Measurements from ENCODE around the gene TNRC6B. TPM values are rescaled to one million over a fixed set of nuclear protein-coding genes. Genes with fewer than 3 reads are reported as not detected.
A peak's percentile ranks its signal among the peaks of the same experiment; 100 is the strongest.

Gene TNRC6B
- total and polyA plus RNA-seq, 4 donors = 6.2 to 70.4 (median 26.5) TPM

DNA sequence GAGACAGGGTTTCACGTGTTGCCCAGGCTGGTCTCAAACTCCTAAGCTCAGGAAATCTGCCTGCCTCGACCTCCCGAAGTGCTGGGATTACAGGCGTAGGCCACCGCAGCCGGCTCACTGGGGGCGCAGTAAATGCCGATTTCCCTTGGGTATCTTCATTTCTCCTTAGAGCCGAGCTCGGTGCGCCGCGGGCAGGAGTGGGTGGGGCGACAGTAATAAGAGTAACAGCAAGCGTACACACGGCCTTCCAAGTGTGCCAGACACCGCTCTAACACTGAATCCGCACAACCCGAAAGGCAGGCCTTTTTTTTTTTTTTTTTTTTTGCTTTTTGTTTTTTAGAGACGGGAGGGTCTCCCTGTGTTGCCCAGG is 168.1 kb downstream of the TNRC6B start:
- H3K4me3 ChIP-seq = peak overlapping the region; percentile 90
- DNase-seq (peak in 1 of 3 donors; percentile 42), ATAC-seq (ENCODE audit: insufficient read depth, low FRiP score) (no peak)
- peak overlapping the region; percentile 55 to 61 for H3K9ac ChIP-seq (ENCODE audit: insufficient read depth in 1 of 2, low read length in 2 of 2)
- H3K4me1 ChIP-seq (ENCODE audit: control insufficient read depth in 5 of 5, insufficient read depth in 5 of 5, low read length in 5 of 5) = peaks cover 5 to 17% (median 9%) of the 10 kb centered on the region in 5 donors
- peaks cover 0 to 9% (median 6%) of the 10 kb centered on the region in 4 donors for H3K36me3 ChIP-seq (ENCODE audit: control insufficient read depth in 4 of 4, insufficient read depth in 4 of 4, low read length in 4 of 4)
- TF ChIP-seq CTCF (IDR thresholded peaks at IDR 0.05; ENCODE audit: control extremely low read depth, extremely low read depth) = no peak
- H3K27me3 ChIP-seq (ENCODE audit: control insufficient read depth in 3 of 3, insufficient read depth in 3 of 3, low read length in 2 of 3) = no peaks in the 10 kb centered on the region
- H3K27ac ChIP-seq (ENCODE audit: low read depth in 1 of 2, low read length in 1 of 2) = peak overlapping the region; percentile 88 to 97
- 0 to 1% methylated on average over 20 of the region's 20 CpGs for WGBS, 2 donors
- no peaks in the 10 kb centered on the region for H3K9me3 ChIP-seq (ENCODE audit: control insufficient read depth in 4 of 4, insufficient read depth in 3 of 4, low read length in 3 of 4)

DNA sequence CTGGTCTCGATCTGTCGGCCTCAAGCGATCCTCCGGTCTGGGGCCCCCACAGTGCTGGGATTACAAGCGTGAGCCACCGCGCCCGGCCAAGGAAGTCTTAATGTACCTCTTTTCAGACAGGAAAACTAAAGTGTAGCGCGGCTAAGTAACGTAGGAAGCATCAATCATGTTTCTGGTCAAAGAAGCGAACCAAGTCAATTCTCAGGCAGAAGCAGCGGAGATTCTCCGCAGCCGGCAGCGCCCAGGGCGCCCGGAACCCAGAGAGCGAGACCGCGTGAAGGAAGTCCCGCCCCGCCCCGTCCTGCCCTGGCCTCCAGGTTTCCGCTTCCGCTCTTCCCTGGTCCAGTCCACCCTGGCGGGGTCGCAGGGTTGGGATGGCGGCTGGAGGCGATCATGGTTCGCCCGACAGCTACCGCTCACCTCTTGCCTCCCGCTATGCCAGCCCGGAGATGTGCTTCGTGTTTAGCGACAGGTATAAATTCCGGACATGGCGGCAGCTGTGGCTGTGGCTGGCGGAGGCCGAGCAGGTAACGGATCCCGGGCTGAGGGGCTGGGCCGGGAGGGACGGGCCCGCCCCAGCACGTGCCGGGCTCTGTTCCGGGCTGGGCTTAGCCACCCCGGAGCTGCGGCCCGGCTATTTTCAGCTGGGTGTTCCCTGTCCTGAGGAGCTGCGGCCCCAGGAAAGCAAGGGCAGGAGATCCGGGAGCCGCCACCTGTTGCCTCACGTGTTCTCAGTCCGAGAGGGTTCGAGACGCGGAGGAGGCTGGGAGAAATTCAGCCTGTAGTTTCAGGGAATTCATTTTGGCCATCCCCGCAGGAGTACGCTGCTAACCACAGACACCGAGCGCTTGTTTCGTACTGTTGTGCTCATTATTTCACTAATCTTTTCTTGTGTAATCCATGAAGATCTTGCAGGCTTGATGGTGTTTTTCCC is 168.7 kb downstream of the TNRC6B start, which contains the start of gene ADSL:
ADSL (plus strand) TSS at position 316 of the 934 bp plus-strand sequence; CDS start at position 375, 59 bp downstream.
- peak within 1 kb of the TSS; percentile 88 to 97 for H3K27ac ChIP-seq (ENCODE audit: low read depth in 1 of 2, low read length in 1 of 2)
- peak; percentile 98 for ATAC-seq (ENCODE audit: insufficient read depth, low FRiP score)
- H3K4me1 ChIP-seq (ENCODE audit: control insufficient read depth in 5 of 5, insufficient read depth in 5 of 5, low read length in 5 of 5) = peaks cover 5 to 17% (median 9%) of the 10 kb centered on the region in 5 donors
- no peaks in the 10 kb centered on the region for H3K9me3 ChIP-seq (ENCODE audit: control insufficient read depth in 4 of 4, insufficient read depth in 3 of 4, low read length in 3 of 4)
- H3K36me3 ChIP-seq (ENCODE audit: control insufficient read depth in 4 of 4, insufficient read depth in 4 of 4, low read length in 4 of 4) = peaks cover 4 to 12% (median 7%) of the 10 kb centered on the region in 4 donors
- H3K27me3 ChIP-seq (ENCODE audit: control insufficient read depth in 3 of 3, insufficient read depth in 3 of 3, low read length in 2 of 3) = no peaks in the 10 kb centered on the region
- peak; percentile 91 to 95 (median 92) for DNase-seq
- H3K4me3 ChIP-seq = peak within 1 kb of the TSS; percentile 90
- TF ChIP-seq CTCF (IDR thresholded peaks at IDR 0.05; ENCODE audit: control extremely low read depth, extremely low read depth) = no peak
- 0 to 1% methylated on average over 58 to 65 of the region's 65 CpGs for WGBS, 2 donors
- peak within 1 kb of the TSS; percentile 55 to 77 for H3K9ac ChIP-seq (ENCODE audit: insufficient read depth in 1 of 2, low read length in 2 of 2)

DNA sequence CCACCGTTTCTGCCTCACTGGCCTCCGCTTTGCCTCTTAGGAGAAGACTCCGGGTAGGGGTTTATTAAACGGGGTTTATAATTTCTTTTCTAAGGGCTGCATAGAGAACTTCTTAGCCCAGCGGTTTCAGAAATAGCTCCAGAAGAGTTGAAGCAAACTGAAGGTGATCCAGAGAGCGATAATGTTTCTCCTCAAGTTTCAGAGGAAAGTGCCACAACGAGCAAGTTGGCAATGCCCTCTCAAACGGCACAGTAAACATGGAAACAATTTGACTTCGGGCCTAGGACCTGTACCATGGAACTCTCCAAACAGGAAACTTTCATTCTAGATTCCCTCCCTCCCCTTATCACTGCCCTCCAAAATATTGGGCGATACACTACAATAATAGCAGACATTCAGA is 169.6 kb downstream of the TNRC6B start:
- Histone ChIP-seq H3K9me3 (ENCODE audit: control insufficient read depth in 4 of 4, insufficient read depth in 3 of 4, low read length in 3 of 4) (no peaks in the 10 kb centered on the region), H3K36me3 (ENCODE audit: control insufficient read depth in 4 of 4, insufficient read depth in 4 of 4, low read length in 4 of 4) (peaks cover 4 to 17% (median 9%) of the 10 kb centered on the region in 4 donors), H3K9ac (ENCODE audit: insufficient read depth in 1 of 2, low read length in 2 of 2) (peak overlapping the region in 1 of 2 donors; percentile 64), H3K27ac (ENCODE audit: low read depth in 1 of 2, low read length in 1 of 2) (peak overlapping the region; percentile 88 to 97), H3K4me1 (ENCODE audit: control insufficient read depth in 5 of 5, insufficient read depth in 5 of 5, low read length in 5 of 5) (peaks cover 5 to 17% (median 9%) of the 10 kb centered on the region in 5 donors), H3K27me3 (ENCODE audit: control insufficient read depth in 3 of 3, insufficient read depth in 3 of 3, low read length in 2 of 3) (no peaks in the 10 kb centered on the region), H3K4me3 (peak overlapping the region; percentile 90)
- 22 to 25% methylated on average over 10 of the region's 10 CpGs for WGBS, 2 donors
- ATAC-seq (ENCODE audit: insufficient read depth, low FRiP score) (no peak), DNase-seq (no peak)
- no peak for TF ChIP-seq CTCF (IDR thresholded peaks at IDR 0.05; ENCODE audit: control extremely low read depth, extremely low read depth)

Measured in lung (tissue), 12 donors.